ENCODE data around the gene ENOSF1.
"Not testable (repeated sequence)": the region's sequence is repeated elsewhere in the genome, so short reads cannot be mapped to it uniquely, and the experiment has no call there.

The ENOSF1 gene, protein sequence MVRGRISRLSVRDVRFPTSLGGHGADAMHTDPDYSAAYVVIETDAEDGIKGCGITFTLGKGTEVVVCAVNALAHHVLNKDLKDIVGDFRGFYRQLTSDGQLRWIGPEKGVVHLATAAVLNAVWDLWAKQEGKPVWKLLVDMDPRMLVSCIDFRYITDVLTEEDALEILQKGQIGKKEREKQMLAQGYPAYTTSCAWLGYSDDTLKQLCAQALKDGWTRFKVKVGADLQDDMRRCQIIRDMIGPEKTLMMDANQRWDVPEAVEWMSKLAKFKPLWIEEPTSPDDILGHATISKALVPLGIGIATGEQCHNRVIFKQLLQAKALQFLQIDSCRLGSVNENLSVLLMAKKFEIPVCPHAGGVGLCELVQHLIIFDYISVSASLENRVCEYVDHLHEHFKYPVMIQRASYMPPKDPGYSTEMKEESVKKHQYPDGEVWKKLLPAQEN

GRCh38 chr18:712401-713134 lies at the start of gene ENOSF1:
Gene ENOSF1 (minus strand): TSS chr18:712630. CDS start chr18:712587, 43 bp downstream.
- DNase-seq = peak; percentile 86

- not testable (repeated sequence) for DNase-seq
Measured at GRCh38 chr18:759864-760263, 47.4 kb upstream of the ENOSF1 start.

GRCh38 chr18:755506-755905 lies 43.1 kb upstream of the ENOSF1 start:
- DNase-seq = no peak

DNA sequence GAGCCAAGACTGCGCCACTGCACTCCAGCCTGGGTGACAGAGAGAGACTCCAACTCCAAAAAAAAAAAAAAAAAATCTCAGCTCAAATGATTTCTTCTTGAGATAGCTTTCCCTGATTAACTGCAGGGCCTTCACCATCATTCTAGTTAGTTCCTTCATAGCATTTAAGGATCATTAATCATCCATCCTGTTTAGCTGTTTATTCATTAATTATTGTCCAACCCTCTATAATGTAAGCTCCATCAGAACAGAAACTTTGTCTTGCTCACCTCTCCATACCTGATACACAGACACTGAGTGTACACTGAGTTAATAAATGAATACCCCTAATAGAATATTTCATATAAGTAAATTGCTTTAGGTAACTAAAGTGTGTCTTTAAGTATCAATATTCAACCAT lies 42.2 kb upstream of the ENOSF1 start:
- DNase-seq = no peak

GRCh38 chr18:750456-750855 lies 38.0 kb upstream of the ENOSF1 start:
- DNase-seq = no peak

- DNase-seq = no peak
Measured at GRCh38 chr18:744832-745597, 32.6 kb upstream of the ENOSF1 start.

- DNase-seq = peak; percentile 45
Measured at GRCh38 chr18:741931-742512, 29.6 kb upstream of the ENOSF1 start.

- no peak for DNase-seq
Measured at GRCh38 chr18:732371-732770, 19.9 kb upstream of the ENOSF1 start.

DNA sequence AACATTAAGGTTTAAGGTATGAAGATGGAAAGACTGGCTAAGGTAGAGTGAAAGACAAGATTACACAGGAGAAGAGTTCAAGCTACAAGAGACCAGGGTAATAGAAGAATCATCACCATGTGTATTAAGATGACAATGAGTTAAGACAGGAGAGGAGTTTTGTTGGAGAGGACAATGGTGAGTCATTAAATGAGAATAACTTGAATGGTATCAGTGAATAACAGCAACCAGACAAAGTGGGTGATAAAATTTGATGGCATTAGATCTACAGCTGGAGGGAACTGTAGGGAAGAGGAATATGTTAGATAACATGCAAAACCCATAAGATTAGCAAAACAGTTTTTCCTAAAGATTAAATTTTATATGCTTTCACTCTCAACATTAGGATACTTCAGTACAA lies 18.8 kb upstream of the ENOSF1 start:
- DNase-seq = no peak

DNA sequence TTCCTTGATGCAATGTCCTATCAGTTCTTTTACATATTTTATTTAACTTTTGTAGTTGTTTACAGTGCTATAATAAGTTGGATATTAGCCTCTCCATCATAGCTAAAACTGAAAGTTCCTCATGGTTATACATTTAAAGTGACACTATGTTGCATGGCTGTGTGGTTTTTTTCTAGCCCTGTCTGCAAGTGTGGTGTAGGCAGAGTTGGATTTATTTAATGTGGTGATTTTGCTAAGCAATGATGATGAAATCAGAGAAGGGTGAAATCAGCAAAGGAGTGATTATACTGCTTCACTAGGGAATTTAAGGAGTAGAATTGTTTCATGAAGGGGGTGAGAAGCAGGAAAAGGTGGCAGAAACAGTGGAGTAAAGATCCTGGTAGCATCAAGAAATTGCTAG lies 18.3 kb upstream of the ENOSF1 start:
- DNase-seq = no peak

- DNase-seq = not testable (repeated sequence)
Measured at GRCh38 chr18:730120-730519, 17.7 kb upstream of the ENOSF1 start.

DNA sequence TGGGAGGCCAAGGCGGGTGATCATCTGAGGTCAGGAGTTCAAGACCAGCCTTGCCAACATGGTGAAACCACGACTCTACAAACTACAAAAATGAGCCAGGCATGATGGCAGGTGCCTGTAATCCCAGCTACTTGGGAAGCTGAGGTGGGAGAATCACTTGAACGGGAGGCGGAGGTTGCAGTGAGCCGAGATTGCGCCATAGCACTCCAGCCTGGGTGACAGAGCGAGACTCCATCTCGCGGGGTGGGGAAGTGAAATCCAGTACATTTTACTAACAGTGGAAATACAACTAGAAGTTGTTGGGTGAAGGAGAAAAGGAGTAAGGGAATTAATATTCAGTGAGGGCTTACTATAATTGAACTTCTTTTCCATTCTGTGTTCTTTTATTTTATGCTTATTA lies 13.2 kb upstream of the ENOSF1 start:
- DNase-seq = no peak

GRCh38 chr18:723541-724080 lies 11.2 kb upstream of the ENOSF1 start:
- DNase-seq = no peak

GRCh38 chr18:717003-717402 lies 4.6 kb upstream of the ENOSF1 start:
- DNase-seq = no peak

DNA sequence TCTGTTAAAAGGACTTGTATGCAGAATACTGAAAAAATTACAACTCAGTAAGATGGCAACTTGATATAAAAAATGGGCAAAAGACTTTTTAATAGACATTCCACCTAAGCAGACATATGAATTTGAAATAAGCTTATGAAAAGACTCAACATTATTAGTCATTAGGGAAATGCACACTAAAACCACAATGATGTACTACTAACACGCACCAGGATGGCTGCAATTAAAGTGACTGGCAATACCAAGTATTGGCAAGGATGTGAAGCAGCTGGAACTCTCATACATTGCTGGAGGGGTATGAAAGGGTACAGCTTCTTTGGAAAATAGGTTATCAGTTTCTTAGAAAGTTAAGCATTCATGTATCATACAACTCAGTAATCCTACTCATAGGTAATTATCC lies 3.2 kb upstream of the ENOSF1 start:
- peak; percentile 74 for DNase-seq

DNA sequence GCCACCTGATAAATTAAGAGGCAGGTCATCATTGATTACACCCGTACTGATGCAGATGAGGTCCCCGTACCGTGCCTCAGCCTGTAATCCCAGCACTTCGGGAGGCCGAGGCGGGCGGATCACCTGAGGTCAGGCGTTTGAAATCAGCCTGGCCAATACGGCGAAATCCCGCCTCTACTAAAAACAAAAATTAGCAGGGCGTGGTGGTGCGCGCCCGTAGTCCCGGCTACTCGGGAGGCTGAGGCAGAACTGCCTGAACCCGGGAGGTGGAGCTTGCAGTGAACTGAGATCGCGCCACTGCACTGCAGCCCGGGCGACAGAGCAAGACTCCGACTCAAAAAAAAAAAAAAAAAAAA lies 683 bp upstream of the ENOSF1 start:
- DNase-seq = no peak

DNA sequence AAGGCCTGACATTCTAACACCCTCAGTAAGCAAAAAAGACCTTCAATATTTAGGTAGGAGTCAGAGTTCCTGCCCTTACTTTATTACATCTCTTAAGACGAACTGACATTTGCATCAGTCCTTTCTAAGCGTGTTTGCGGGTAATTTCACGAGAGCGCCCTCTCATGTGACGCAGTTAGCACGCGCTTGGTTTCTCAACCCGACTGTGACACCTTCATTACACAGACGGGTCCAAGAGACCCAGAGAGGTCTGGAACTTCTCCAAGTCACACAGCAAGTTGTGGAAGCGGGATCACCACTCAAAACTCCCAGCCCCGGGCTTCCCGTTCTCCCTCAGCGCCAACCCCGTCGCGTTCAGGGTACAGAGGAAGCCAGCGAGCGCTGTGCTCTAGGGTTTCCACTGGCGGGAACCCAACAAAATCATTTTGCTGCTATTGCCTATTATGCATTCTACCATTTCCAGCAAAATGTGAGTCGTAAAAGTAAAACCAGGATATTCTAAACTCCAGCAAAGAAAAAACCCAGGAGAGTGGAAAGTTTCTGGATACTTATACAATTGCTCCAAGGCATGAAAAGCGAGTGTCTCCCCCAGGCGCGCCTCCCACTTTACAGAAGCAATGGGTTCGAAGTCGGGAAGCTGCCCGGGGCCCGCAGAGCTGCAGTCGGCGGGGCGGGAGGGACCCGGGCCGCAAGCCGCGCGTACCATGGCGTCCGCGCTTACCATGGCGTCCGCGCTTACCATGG lies 601 bp downstream of the ENOSF1 start:
- DNase-seq = peak; percentile 87

- peak; percentile 17 for DNase-seq
Measured at GRCh38 chr18:711310-711656, 1.1 kb downstream of the ENOSF1 start.

- no peak for DNase-seq
Measured at GRCh38 chr18:710418-711300, 1.8 kb downstream of the ENOSF1 start.

GRCh38 chr18:709771-710170 lies 2.7 kb downstream of the ENOSF1 start:
- no peak for DNase-seq

DNA sequence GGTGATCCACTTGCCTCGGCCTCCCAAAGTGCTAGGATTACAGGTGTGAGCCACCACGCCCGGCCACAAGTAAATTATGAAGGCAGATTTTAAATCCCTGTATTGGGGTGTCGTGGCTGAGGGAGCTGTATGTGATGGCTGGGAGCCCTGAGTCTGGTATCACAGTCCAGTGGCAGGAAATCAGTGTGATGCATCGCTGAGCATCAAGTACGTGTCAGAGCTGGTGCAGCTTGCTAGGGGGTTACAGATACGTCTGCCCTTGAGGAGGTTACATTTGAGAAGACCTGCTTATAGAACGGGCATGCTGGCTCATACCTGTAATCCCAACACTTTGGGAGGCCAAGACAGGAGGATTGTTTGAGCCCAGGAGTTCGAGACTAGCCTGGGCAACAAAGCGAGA lies 4.3 kb downstream of the ENOSF1 start:
- DNase-seq = no peak
